COR-L47 (cell line): Measurements from ENCODE around the gene ZNF35.
"Not testable (repeated sequence)": the region's sequence is repeated elsewhere in the genome, so short reads cannot be mapped to it uniquely, and the experiment has no call there.

Experiments used
- DNase-seq: peaks from one replicate; lab custom pipeline; 2025; lab: John Stamatoyannopoulos, UW

Gene ZNF35

DNA sequence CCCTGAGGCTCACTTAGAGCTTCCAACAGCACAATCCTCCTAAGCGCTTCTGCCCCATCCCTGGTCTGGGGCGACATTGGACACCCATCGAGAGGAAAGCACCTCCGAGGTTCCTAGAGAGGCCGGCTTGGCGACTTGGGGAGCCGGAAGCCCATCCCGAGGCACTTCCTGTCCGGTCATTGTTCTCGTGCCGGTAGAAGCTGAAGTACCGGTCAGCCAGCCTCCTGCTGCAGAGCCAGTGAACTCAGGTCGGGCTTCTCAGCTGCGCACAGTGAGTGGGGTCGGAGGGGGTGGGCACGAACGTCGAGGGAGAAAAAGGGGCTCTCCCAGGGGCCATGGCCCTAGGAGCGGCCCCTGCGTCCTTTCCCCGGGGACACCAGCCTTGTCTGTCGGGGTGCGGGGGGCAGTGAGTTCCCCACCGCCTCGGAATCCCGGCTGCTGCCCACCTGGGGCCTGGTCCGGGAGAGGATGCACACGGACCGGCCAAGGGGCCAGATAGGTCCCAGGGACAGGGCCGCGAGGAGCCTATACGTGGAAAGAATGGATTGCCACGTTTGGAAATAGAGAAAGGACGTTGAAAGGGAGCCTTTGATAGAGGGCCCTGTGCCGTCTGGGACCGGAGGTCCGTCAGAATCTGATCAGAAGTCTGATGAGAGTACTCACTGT is at the start of gene ZNF35:
ZNF35 (plus strand) TSS at position 169 of the 666 bp plus-strand sequence. CDS start 2,336 bp downstream, outside the sequence.
- peak; percentile 63 for DNase-seq

DNA sequence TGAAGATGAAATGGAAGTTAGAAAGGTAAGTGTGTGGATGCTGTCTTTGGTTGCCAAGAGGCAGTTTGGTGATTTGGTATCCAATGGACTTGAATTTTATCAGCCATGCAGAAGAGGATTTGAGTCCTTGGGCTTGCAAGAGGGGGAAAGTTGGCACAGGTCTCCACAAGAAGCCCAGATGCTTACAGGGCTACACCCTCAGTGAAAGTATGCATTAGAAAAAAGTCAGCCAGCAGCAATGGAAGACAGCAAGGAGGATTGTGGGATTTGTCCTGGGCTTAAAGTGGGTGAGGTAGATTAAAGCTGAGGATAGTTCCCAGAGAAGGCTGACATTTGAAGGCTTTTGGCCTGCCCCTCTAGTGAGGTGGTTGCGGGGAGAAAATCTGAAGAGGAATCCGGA is 46.8 kb upstream of the ZNF35 start:
- DNase-seq = no peak

DNA sequence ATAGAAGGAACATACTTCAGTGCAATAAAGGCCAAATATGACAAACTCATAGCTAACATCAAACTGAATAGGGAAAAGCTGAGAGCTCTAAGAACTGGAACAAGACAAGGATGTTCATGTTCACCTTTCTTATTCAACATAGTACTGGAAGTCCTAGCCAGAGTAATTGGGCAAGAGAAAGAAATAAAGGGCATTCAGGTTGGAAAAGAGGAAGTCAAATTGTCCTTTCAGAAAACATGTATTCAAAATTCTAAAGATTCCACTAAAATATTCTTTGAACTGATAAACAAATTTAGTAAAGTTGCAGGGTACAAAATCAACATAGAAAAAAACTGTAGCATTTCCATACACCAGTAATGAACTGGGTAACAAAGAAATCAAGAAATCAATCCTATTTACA is 35.9 kb upstream of the ZNF35 start:
- no peak for DNase-seq

DNA sequence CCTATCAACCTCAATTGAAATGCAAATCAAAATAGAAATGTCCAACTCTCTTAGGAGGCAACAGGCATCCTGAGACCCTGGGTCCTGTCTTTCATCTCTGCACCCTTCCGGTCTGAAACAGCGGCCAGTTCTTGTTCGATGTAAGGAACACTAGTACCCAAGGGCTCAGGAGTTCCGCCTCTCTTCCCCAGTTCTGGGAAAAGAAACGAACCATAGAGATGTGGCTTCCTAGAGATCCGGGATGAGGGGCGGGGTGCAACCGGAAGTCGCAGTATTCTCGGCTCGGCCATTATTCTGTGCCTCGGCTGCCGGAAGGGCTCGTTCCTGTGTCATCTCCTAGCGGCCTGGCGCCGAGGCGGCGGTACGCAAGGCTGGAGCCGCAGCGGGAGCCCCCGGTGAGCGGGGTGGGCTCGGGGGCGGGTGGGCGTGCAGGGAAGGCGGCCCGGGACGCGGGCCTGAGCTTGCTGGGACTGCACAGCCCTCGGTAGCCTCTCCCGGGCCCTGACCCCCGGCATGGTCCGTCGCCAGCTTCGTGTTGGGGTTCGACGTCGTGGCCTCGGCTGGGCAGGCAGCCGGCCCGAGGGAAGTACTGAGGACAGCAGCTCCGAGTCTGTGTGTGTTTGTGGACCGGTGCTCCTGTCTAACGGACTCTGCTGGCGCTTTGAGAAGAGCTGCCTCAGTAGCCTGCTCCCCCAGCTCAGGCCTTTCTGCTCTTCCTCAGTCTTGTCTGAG is 23.6 kb upstream of the ZNF35 start, which contains the start of gene ZNF197:
ZNF197 (plus strand) TSS at position 288 of the 732 bp plus-strand sequence. CDS start 4,119 bp downstream, outside the sequence.
- DNase-seq = peak; percentile 85

DNA sequence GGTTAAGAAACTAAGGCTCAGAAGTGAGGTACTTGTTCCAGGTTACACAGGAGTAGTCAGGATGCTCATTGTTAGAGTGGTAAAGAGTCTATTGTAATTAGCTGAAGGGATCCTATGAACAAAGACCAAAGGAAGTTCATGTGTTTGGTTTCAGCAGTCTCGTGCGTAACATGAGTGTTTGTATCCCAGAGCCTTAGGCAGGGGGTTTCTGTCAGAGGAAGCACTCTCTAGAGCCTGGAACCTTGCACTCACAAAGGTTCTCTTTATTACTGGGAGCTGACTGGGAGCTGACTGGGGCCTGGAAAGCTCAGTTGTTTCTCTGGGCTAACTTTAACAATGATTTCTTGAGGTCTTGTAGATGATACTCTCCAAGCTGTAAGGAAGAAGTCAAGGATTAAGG is 19.8 kb upstream of the ZNF35 start:
- no peak for DNase-seq

DNA sequence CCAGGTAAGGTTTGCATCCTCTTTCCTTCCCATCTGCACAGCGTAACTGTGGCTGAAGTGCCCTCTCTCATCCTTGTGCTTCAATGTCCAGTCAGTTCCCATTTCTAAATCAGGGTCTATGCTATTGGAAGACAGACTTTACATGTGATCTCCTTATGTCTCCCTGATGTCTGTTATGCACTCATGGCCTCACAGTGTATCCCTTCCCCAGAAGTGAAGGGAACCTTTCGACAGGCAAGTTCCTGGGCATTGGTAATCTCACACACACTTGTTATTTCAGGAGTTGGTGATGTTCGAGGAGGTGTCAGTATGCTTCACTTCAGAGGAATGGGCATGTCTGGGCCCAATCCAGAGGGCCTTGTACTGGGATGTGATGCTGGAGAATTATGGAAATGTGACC is 16.3 kb upstream of the ZNF35 start:
- DNase-seq = no peak

DNA sequence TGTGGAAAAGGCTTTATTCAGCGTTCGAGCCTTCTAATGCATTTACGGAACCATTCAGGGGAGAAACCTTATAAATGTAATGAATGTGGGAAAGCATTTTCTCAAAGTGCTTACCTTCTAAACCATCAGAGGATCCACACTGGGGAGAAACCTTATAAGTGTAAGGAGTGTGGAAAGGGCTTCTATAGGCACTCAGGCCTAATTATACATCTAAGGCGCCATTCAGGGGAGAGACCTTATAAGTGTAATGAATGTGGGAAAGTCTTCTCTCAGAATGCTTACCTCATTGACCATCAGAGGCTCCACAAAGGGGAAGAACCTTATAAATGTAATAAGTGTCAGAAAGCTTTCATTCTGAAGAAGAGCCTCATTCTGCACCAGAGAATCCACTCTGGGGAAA is 6.2 kb upstream of the ZNF35 start:
- no peak for DNase-seq

DNA sequence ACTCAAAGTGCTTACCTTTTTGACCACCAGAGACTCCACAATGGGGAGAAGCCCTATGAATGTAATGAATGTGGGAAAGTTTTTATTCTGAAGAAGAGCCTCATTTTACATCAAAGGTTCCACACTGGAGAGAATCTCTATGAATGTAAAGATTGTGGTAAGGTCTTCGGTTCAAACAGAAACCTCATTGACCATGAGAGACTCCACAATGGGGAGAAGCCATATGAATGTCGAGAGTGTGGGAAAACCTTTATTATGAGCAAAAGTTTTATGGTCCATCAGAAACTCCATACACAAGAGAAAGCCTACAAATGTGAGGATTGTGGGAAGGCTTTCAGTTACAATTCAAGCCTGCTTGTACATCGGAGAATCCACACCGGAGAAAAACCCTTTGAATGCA is 5.5 kb upstream of the ZNF35 start:
- DNase-seq = no peak

DNA sequence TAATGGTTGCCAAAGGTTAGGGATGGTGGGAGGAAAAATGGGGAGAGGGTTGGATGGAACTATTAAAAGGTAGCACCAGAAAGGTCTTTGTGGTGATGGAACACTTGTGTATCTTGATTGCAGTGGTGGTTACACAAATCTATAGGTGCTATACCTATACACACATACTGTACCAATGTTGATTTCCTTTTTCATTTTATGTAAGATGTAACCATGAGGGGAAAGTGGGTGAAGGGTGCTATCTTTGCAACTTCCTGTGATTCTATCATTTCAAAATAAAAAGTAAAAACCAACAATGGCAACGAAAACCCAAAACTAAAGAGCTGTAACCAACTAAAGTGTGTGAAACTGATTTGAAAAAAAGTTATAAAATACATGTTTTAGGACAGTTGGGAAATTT is 761 bp upstream of the ZNF35 start:
- no peak for DNase-seq

DNA sequence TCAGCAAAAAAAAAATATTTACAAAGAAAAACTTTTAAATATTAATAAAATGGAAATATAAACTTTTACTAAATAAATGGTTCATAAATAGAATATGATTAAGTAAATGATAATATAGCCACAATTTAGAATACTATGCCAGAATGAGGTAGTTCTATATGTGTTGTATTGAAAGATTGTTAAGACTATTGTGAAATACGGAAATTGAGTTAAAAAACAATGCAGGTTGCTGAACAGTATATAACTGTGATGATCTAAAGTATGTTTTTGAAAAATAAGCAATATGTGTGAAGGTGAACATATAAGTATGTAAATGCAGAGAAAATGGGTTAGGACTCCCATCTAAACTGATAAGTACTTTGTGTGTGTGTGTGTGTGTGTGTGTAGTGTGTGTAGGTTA is 1.2 kb downstream of the ZNF35 start:
- DNase-seq = no peak

DNA sequence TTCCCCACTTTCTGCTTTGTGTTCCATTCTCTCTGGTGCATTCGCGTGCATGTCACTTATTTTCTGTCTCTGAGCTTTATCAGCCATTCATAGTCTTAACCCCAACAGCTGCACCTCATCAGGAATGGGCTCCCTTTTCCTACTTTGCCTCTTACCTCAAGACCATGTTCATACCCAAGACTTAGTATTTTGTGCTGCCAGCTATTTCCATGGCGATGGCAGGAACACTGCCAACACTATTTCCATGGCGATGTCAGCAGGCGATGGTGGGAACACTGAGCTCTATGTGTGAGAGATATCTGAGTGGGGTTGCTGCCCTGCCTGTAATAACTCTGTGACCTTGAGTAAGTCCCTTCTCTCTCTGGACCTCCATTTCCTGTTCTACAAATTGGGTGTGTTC is 5.5 kb downstream of the ZNF35 start:
- DNase-seq = no peak

DNA sequence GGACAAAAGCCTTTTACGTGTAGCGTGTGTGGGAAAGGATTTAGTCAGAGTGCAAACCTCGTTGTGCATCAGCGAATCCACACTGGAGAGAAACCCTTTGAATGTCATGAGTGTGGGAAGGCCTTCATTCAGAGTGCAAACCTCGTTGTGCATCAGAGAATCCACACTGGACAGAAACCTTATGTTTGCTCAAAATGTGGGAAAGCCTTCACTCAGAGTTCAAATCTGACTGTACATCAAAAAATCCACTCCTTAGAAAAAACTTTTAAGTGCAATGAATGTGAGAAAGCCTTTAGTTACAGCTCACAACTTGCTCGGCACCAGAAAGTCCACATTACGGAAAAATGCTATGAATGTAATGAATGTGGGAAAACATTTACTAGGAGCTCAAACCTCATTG is 10.5 kb downstream of the ZNF35 start:
- DNase-seq = no peak

DNA sequence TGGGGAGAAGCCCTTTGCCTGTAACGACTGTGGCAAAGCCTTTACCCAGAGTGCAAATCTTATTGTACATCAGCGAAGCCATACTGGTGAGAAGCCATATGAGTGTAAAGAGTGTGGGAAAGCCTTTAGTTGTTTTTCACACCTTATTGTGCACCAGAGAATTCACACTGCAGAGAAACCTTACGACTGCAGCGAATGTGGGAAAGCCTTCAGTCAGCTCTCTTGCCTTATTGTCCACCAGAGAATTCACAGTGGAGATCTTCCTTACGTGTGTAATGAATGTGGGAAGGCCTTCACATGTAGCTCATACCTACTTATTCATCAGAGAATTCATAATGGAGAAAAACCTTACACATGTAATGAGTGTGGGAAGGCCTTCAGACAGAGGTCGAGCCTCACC is 10.9 kb downstream of the ZNF35 start:
- DNase-seq = no peak

DNA sequence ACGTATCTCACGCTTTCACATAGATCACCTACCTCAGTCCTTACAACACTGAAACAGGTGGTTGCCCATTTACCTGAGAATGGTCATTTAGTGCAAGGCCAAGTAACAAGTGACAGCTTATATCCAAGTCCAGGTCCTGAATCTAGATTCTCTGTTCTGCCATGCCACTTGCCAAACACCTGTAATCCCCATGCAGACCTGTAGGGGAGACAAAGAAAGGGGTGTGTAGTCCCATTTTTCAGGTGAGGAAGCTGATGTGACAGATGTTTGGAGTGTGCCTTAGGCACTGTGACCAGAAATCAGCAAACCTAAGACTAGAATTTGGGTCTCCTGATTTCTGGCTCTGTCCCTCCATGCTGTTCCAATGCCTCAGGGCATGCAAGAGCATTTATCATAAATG is 12.7 kb downstream of the ZNF35 start:
- DNase-seq = no peak

DNA sequence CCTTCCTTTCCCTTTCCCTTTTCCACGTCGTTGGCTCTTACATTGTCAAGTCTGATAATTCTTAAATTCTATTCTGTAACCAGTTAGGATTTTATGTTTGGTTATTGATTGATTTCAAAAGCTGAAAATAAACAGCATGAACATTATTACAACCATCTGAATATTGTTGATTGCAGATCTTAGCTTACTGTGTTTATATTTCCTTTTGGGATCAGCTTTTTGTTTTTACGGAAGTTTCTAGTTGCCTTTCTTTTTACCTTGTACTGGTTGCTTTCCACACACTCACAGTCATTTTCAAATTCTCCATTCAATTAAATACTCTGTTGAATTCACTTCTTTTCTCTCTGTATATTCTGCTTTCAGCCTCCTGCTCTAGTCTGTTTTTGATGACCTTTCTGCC is 16.6 kb downstream of the ZNF35 start:
- DNase-seq = no peak

DNA sequence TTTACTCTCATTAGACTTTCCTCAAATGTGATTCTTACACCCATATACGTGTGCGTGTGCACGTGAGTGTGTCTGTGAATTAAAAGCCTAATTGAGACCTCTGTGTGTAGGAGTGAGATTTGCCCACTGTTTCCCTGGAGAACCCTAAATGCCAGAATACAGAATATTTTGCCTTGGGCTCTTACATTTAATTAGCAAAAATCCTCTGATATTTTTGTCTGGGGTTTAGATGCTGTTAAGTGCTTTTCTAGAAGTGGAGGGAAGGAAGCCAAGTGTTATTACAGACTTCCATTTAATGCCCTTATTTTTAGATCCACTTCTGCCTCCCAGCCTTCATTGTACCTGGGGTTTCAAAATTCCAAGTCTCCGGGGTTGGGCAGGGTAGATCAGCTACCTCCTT is 17.8 kb downstream of the ZNF35 start:
- no peak for DNase-seq

DNA sequence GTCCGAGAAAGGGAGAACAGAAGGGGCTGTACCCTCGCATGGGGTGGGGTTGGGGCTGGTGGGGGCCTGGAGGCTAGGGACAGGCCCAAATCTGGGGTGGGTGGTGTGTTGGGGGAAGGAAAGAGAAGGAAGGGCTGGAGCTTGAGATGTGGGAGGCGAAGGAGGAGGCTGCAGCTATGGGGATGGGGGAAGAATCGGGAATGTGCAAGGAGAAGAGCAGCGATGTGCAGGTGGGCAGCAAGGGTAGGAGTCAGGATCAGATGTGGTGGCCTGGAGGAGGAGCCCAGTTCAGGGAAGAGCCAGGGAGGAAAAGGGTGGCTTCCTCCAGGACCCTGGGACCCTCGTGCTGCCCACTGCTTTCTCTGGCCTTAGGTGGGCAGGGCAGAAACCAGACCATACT is 21.2 kb downstream of the ZNF35 start:
- no peak for DNase-seq

DNA sequence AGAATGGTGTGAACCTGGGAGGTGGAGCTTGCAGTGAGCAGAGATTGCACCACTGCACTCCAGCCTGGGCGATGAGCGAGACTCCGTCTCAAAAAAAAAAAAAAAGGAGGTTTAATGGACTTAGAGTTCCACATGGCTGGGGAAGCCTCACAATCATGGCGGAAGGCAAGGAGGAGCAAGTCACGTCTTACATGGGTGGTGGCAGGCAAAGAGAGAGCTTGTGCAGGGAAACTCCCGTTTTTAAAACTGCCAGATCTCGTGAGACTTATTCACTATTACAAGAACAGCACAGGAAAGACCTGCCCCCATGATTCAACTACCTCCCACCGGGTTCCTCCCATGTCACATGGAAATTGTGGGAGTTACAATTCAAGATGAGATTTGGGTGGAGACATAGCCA is 24.9 kb downstream of the ZNF35 start:
- DNase-seq = not testable (repeated sequence)

DNA sequence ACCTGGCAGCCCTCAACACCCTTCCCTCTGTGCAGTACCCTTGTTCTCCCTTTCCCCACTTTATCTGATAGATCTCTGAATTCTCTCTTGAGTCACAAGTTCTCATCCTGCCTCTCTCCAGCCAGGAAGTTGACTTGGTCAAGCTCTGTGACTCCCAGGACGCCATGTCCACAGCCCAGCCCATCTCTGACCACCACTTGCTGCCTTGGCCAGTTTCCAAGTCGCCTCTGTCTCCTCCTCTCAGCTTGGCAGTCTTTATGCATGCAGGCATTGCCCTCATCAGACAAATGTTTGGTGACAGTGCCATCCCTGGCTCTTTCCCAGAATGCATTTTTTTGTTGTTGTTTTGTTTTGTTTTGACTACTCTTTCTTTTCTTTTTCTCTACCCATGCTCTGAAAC is 25.7 kb downstream of the ZNF35 start:
- no peak for DNase-seq

DNA sequence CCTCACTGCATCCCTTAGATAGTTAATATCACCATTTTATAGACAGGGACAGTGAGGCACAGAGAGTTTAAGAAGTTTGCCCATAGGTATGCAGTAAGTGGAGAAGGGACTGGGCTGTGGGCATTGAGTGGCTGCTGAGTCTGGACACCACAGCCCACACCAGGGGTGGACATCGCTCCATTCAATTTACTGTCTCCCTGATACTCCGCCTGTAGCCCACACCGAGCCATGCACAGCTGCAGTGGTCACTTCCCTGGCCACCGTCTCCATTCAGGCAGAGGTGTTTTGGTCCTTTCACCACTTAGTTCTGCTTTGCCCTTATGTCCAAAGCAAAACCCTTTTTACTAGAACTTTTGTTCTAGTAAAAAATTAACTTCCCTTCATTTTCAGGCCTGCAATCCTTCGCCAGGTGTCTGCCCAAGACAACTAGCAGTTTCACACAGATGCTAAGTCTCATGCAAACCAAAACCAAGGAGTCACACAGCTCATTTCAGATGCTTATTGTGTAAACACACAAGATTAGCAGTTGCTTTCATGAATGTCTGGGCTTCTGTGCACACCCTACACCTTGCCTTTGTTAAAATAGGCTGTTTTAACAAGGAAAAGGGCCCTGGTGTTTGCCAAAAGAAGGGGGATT is 30.1 kb downstream of the ZNF35 start:
- no peak for DNase-seq

DNA sequence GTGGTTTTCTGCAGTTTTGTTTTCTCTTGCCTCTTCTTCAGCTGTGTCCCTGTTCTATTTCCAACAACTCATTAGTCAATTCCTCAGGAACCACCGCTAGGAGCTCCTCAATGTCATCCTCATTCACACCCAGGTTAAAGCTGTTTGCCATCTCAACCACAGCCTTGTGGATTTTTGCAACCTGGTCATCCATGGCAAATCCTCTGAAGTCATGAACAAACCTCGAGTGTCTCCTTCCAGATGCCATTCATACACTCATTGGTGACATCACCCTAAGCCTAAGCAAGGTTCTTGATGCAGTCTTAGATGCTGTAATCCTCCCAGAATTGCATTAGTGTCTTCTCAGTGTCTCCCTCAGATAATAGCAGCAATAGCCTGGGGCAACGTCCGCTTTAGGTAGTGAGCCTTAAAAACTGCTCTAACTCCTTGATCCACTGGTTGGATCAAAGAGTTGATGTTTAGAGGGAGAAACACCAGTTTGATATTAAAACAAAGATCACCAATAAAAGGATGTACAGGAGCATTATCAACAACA is 32.5 kb downstream of the ZNF35 start:
- no peak for DNase-seq

DNA sequence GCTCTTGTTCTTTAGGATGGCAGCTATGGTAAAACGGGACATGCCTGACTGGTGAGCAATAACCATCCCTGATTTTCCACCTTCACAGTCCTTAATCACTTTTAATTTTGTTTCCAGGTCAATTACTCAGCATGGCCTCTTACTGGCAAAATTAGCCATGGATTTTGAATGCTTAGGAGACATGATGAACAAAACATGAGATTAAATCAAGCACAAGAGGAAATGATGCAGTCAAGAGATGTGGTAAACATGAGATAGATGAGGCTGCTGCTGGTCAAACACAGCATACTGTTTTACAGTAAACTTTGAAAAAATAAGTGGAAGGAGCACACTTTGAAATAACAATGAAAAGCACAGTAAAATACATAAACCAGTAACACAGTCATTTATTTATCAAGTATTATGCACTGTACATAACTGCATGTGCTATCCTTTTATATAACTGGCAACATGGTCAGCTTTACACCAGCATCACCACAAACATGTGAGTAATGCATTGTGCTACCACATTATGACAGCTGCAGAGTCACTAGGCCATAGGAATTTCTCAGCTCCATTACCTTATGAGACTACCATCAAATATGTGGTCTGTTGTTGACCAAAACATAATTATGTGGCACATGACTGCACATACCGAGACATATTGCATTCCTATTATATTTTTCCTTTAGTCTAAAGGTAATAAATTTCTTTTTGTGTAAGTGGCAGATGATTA is 33.8 kb downstream of the ZNF35 start:
- DNase-seq = no peak
